WI38 (cell line): Measurements from ENCODE around the gene CFAP68.

Source experiments
- H3K4me3 ChIP-seq: 2 replicates; pipeline ENCODE4 v1.5.1; 2011; ENCODE audit warnings: low read depth, mild to moderate bottlenecking, control low read depth, low read length
- CTCF ChIP-seq: IDR thresholded peaks from 2 replicates; pipeline ENCODE4 v1.5.1; 2012; ENCODE audit warnings: low read depth, mild to moderate bottlenecking, control low read depth, low read length

CFAP68 gene

GRCh38 chr11:111849631-111850030 lies 29.7 kb upstream of the CFAP68 start:
- TF ChIP-seq CTCF, result no peak
- no peak overlapping the region for H3K4me3 ChIP-seq

GRCh38 chr11:111851067-111851466 lies 28.3 kb upstream of the CFAP68 start:
- no peak overlapping the region for H3K4me3 ChIP-seq
- TF ChIP-seq CTCF, result no peak

GRCh38 chr11:111851636-111852035 lies 27.7 kb upstream of the CFAP68 start:
- no peak overlapping the region for H3K4me3 ChIP-seq
- peak; percentile 30; the same call in 1 of the 2 replicates for TF ChIP-seq CTCF

- H3K4me3 ChIP-seq, result no peak overlapping the region
Observed at GRCh38 chr11:111852103-111852502, 27.2 kb upstream of the CFAP68 start.

GRCh38 chr11:111855506-111855905 lies 23.8 kb upstream of the CFAP68 start:
- H3K4me3 ChIP-seq, result no peak overlapping the region
- no peak for TF ChIP-seq CTCF

More at GRCh38 chr11:111852103-111852502, 27.2 kb upstream of the CFAP68 start:
- no peak for TF ChIP-seq CTCF

- TF ChIP-seq CTCF, result no peak
- H3K4me3 ChIP-seq, result no peak overlapping the region
Observed at GRCh38 chr11:111860257-111860656, 19.1 kb upstream of the CFAP68 start.

GRCh38 chr11:111870113-111870512 lies 9.2 kb upstream of the CFAP68 start:
- H3K4me3 ChIP-seq, result no peak overlapping the region
- no peak for TF ChIP-seq CTCF
